Hepatocyte (in vitro differentiated cells): ENCODE results near the gene PARK7. TPM values are rescaled to one million over a fixed set of nuclear protein-coding genes. Genes with fewer than 3 reads are reported as not detected.

Source experiments
- DNase-seq: peaks from one replicate; pipeline ENCODE4 v3.0.0-alpha.2; 2016; ENCODE audit warnings: low spot score
- H2AFZ ChIP-seq: fragments of 200-600 bp; sonication (generic); 2 replicates; pipeline ENCODE4 v1.6.0; 2016; ENCODE audit warnings: antibody characterized with exemption, mild to moderate bottlenecking
- H3K27ac ChIP-seq: fragments of 200-600 bp; sonication (generic); 2 replicates; pipeline ENCODE4 v1.5.1; 2016; ENCODE audit warnings: mild to moderate bottlenecking
- H3K27me3 ChIP-seq: fragments of 200-600 bp; sonication (generic); 2 replicates; pipeline ENCODE4 v1.6.1; 2016
- H3K36me3 ChIP-seq: fragments of 200-600 bp; sonication (generic); replicated peaks from 2 replicates; pipeline ENCODE4 v1.5.1; 2016; ENCODE audit warnings: low read depth; ENCODE audit not compliant: insufficient read depth
- H3K4me1 ChIP-seq: fragments of 200-600 bp; sonication (generic); 2 replicates; pipeline ENCODE4 v1.5.1; 2016; ENCODE audit warnings: mild to moderate bottlenecking, moderate library complexity; ENCODE audit not compliant: insufficient read depth
- H3K4me2 ChIP-seq: fragments of 200-600 bp; sonication (generic); 2 replicates; pipeline ENCODE4 v1.6.0; 2016
- H3K4me3 ChIP-seq: fragments of 200-600 bp; sonication (generic); 2 replicates; pipeline ENCODE4 v1.5.1; 2016; ENCODE audit warnings: mild to moderate bottlenecking
- H3K79me2 ChIP-seq: fragments of 200-600 bp; sonication (generic); 2 replicates; pipeline ENCODE4 v1.6.0; 2017; ENCODE audit warnings: mild to moderate bottlenecking
- H3K9me2 ChIP-seq: fragments of 200-600 bp; sonication (generic); replicated peaks from 2 replicates; pipeline ENCODE4 v1.6.0; 2017; ENCODE audit warnings: mild to moderate bottlenecking; ENCODE audit not compliant: insufficient read depth
- H3K9me3 ChIP-seq: fragments of 200-600 bp; sonication (generic); 2 replicates; pipeline ENCODE4 v1.5.1; 2016; ENCODE audit warnings: low read depth, mild to moderate bottlenecking
- H4K20me1 ChIP-seq: fragments of 200-600 bp; sonication (generic); 2 replicates; pipeline ENCODE4 v1.6.0; 2016; ENCODE audit warnings: mild to moderate bottlenecking; ENCODE audit not compliant: insufficient read depth, poor library complexity, severe bottlenecking
- CTCF ChIP-seq: fragments of 200-600 bp; sonication (generic); IDR thresholded peaks from 2 replicates; pipeline ENCODE4 v1.5.1; 2016; ENCODE audit warnings: antibody characterized with exemption, mild to moderate bottlenecking; ENCODE audit not compliant: poor library complexity
- EZH2 ChIP-seq: fragments of 200-600 bp; sonication (generic); IDR thresholded peaks from 2 replicates; pipeline ENCODE4 v1.6.1; 2016; ENCODE audit warnings: antibody characterized with exemption, mild to moderate bottlenecking, borderline replicate concordance
- EZH2phosphoT487 ChIP-seq: fragments of 200-600 bp; sonication (generic); IDR thresholded peaks from one replicate; pipeline ENCODE4 v1.6.1; 2018; ENCODE audit warnings: antibody characterized with exemption, mild to moderate bottlenecking, low read depth, moderate library complexity; ENCODE audit not compliant: unreplicated experiment, severe bottlenecking
- WGBS: methylation state at CpG from one replicate; pipeline ENCODE4 v1.1.6; 2016; ENCODE audit warnings: low lambda C conversion rate; ENCODE audit errors: missing lambda C conversion rate; 5-methylcytosine and 5-hydroxymethylcytosine counted together
- polyA plus RNA-seq: library from polyadenylated mRNA; unstranded; fragments of >200 nt; fragmentation: Nextera tagmentation; extraction: Ambion mirVana; gene quantifications from 2 replicates; pipeline ENCODE4 v1.2.1, GENCODE V29; 2016
- small RNA-seq: library from RNA; depleted of rRNA; stranded (forward); fragments of <200 nt; gene quantifications from one replicate; pipeline ENCODE3, GENCODE V24; 2014
- total RNA-seq: library from RNA; depleted of rRNA; stranded (reverse); fragments of >200 nt; gene quantifications from 2 replicates; pipeline ENCODE4 v1.2.3, GENCODE V29; 2014

Gene PARK7
- total and polyA plus RNA-seq, 2 experiments from 2014 or later = 166 to 395 TPM

GRCh38 chr1:8031176-8031785, 69.8 kb downstream of the PARK7 start:
- Histone ChIP-seq H4K20me1 (no peaks in the 10 kb centered on the region), H3K4me2 (no peak overlapping the region), H3K36me3 (no peaks in the 10 kb centered on the region), H3K9me2 (no peaks in the 10 kb centered on the region), H3K79me2 (peaks cover 4% of the 10 kb centered on the region), H3K4me3 (no peak overlapping the region), H3K27me3 (no peaks in the 10 kb centered on the region), H3K27ac (no peak overlapping the region), H3K9me3 (no peaks in the 10 kb centered on the region), H3K4me1 (peaks cover 27% of the 10 kb centered on the region), H2AFZ (no peak overlapping the region)
- peak; percentile 68 for DNase-seq
- no peak for TF ChIP-seq EZH2
- no peak for TF ChIP-seq EZH2phosphoT487
- peak; percentile 76 for TF ChIP-seq CTCF
- 92% methylated on average over 9 of the region's 9 CpGs for WGBS

GRCh38 chr1:8032366-8032910, 70.9 kb downstream of the PARK7 start:
- 71% methylated on average over 3 of the region's 3 CpGs for WGBS

GRCh38 chr1:8033322-8033721, 71.8 kb downstream of the PARK7 start:
- Histone ChIP-seq H3K4me3 (no peak overlapping the region), H4K20me1 (no peaks in the 10 kb centered on the region), H3K9me2 (no peaks in the 10 kb centered on the region), H3K79me2 (no peaks in the 10 kb centered on the region), H3K27me3 (no peaks in the 10 kb centered on the region), H3K36me3 (no peaks in the 10 kb centered on the region), H3K4me1 (peaks cover 10% of the 10 kb centered on the region), H3K9me3 (no peaks in the 10 kb centered on the region), H2AFZ (no peak overlapping the region), H3K27ac (no peak overlapping the region), H3K4me2 (no peak overlapping the region)
- TF ChIP-seq CTCF = no peak
- no peak for TF ChIP-seq EZH2phosphoT487
- no peak for TF ChIP-seq EZH2
- WGBS = 88% methylated on average over 6 of the region's 6 CpGs
- DNase-seq = no peak

More at GRCh38 chr1:8032366-8032910, 70.9 kb downstream of the PARK7 start:
- Histone ChIP-seq H3K27me3 (no peaks in the 10 kb centered on the region), H3K9me3 (no peaks in the 10 kb centered on the region), H3K4me3 (no peak overlapping the region), H2AFZ (no peak overlapping the region), H4K20me1 (no peaks in the 10 kb centered on the region), H3K79me2 (no peaks in the 10 kb centered on the region), H3K9me2 (no peaks in the 10 kb centered on the region), H3K4me1 (peaks cover 19% of the 10 kb centered on the region), H3K27ac (no peak overlapping the region), H3K4me2 (no peak overlapping the region), H3K36me3 (no peaks in the 10 kb centered on the region)
- TF ChIP-seq CTCF = no peak
- TF ChIP-seq EZH2phosphoT487 = no peak
- TF ChIP-seq EZH2 = no peak
- no peak for DNase-seq

Small RNA genes within 50 kb of the gene (small RNA-seq; reads per million reads assigned to genes)
- not detected for gene RF00019

Other genes starting within 250 kb of the PARK7 start
- gene VAMP3, start 190.4 kb upstream of the PARK7 start, total RNA-seq = 109 and 532 TPM in 2 replicates
- gene VAMP3, start 190.4 kb upstream of the PARK7 start, polyA plus RNA-seq = 69.5 and 82.5 TPM in 2 replicates
- 1.9 and 2.4 TPM in 2 replicates for gene PER3, start 177.4 kb upstream of the PARK7 start, total RNA-seq
- gene PER3, start 177.4 kb upstream of the PARK7 start, polyA plus RNA-seq = 2.0 and 2.7 TPM in 2 replicates
- 0.16 TPM in 1 of 2 replicates, not detected in the other for gene UTS2, start 108.6 kb upstream of the PARK7 start, total RNA-seq
- 0.29 TPM in 1 of 2 replicates, not detected in the other for gene UTS2, start 108.6 kb upstream of the PARK7 start, polyA plus RNA-seq
- gene TNFRSF9, start 20.9 kb upstream of the PARK7 start, total RNA-seq = 0.20 and 1.2 TPM in 2 replicates
- 0.08 and 0.40 TPM in 2 replicates for gene TNFRSF9, start 20.9 kb upstream of the PARK7 start, polyA plus RNA-seq
- 154 and 163 TPM in 2 replicates for gene ERRFI1, start 64.6 kb downstream of the PARK7 start, total RNA-seq
- 123 and 139 TPM in 2 replicates for gene ERRFI1, start 64.6 kb downstream of the PARK7 start, polyA plus RNA-seq